ENCODE measurements around the gene CLIC5.

DNA sequence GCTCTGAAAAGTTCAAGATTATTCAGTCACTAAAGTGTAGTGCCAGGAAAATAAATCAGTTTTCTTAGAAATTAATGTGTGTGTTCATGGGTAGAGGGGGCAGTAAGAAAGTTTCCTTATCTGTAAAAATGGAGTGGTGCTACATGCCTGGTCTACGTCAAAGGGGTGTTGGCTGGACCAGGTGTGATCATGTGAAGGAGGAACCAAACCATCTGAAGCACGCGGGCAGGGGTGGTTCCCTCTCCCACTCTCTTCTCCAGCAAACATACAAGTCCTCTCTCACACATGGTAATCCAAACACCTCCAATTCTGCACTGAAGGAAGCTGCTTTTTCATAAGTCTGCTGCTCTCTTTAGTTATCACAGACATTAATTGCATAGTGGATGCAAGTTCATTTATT, 63.1 kb downstream of the CLIC5 start:
- TF ChIP-seq, protein P1, sequence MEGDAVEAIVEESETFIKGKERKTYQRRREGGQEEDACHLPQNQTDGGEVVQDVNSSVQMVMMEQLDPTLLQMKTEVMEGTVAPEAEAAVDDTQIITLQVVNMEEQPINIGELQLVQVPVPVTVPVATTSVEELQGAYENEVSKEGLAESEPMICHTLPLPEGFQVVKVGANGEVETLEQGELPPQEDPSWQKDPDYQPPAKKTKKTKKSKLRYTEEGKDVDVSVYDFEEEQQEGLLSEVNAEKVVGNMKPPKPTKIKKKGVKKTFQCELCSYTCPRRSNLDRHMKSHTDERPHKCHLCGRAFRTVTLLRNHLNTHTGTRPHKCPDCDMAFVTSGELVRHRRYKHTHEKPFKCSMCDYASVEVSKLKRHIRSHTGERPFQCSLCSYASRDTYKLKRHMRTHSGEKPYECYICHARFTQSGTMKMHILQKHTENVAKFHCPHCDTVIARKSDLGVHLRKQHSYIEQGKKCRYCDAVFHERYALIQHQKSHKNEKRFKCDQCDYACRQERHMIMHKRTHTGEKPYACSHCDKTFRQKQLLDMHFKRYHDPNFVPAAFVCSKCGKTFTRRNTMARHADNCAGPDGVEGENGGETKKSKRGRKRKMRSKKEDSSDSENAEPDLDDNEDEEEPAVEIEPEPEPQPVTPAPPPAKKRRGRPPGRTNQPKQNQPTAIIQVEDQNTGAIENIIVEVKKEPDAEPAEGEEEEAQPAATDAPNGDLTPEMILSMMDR (conservative IDR thresholded peaks at IDR 0.05 in 1 of 2, IDR thresholded peaks at IDR 0.05 in 1 of 2; ENCODE audit: extremely low read depth in 1 of 2, insufficient read depth in 1 of 2, low read depth in 1 of 2, low read length in 2 of 2) = no peak
- TF ChIP-seq EZH2 (IDR thresholded peaks at IDR 0.05; ENCODE audit: borderline replicate concordance, low read length) = no peak
